ENCODE measurements around the gene SRGAP1. TPM values are rescaled to one million over a fixed set of nuclear protein-coding genes. Genes with fewer than 3 reads are reported as not detected.

Gene SRGAP1
- total and polyA plus RNA-seq, 9 of the 15 experiments (the other 6 are each of a cell fraction or from before 2014, with no cell fraction given), result 0.01 to 0.13 (median 0.04) TPM; not detected in 3

DNA sequence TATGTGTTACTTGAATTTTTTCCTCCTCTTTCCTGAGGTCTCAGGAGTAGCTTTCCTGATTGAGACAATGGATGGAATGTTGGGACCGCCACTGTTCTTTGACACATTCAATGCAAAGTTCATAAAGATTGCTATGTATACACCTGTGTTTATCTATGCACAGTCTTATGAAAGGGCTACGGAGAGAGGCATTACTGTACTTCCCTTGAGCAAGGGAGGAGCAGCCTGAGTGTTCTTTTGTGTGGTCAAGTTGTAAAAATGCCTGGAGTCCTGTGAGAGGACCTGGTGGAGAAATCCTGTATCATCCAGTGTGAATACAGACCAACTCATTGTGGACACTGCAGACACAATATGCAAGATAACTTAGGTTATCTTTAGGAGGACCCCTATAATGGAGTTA lies 1.2 kb downstream of the SRGAP1 start (continued):
- TF ChIP-seq SAFB2 (IDR thresholded peaks at IDR 0.05; ENCODE audit: borderline replicate concordance, low read depth, low read length, severe bottlenecking) (no peak), C11orf30 (IDR thresholded peaks at IDR 0.05; ENCODE audit: low read depth) (no peak)

- H3K36me3 ChIP-seq (ENCODE audit: control insufficient read depth, insufficient read depth, low read length), result no peaks in the 10 kb centered on the region
- no TSS peak for BruUV-seq (replicated peaks)
- H3K4me1 ChIP-seq (replicated peaks in 1 of 2; ENCODE audit: control insufficient read depth in 2 of 2, insufficient read depth in 2 of 2, low read length in 2 of 2), result peaks cover 6 to 18% of the 10 kb centered on the region in 2 experiments; a peak in 4 of 5 replicates
- H3K9me3 ChIP-seq (replicated peaks; ENCODE audit: control insufficient read depth, insufficient read depth, low read depth, low read length), result no peaks in the 10 kb centered on the region
- WGBS (ENCODE audit: insufficient coverage, low coverage, missing lambda C conversion rate), result 16% methylated on average over 6 of the region's 6 CpGs
- H3K9me1 ChIP-seq (ENCODE audit: control insufficient read depth, insufficient read depth, low read length), result no peaks in the 10 kb centered on the region
- H3K27ac ChIP-seq (ENCODE audit: extremely low read depth, low read depth, low read length), result no peak overlapping the region
- H3K79me2 ChIP-seq (ENCODE audit: control insufficient read depth, insufficient read depth, low read length), result no peaks in the 10 kb centered on the region
- no peak for ATAC-seq
- peaks cover 25% of the 10 kb centered on the region in 2 experiments; a peak in 4 of 5 replicates for H3K27me3 ChIP-seq (ENCODE audit: control insufficient read depth in 2 of 2, insufficient read depth in 2 of 2, low read length in 2 of 2)
- H4K20me1 ChIP-seq (replicated peaks; ENCODE audit: control insufficient read depth, insufficient read depth, low read length), result no peaks in the 10 kb centered on the region
- TF ChIP-seq TAF1 (IDR thresholded peaks at IDR 0.05; ENCODE audit: control insufficient read depth, extremely low read depth, insufficient read depth, low read length, severe bottlenecking) (no peak), ZNF212 (CRISPR knock-in tag; IDR thresholded peaks at IDR 0.05) (no peak), ZNF347 (CRISPR knock-in tag; IDR thresholded peaks at IDR 0.05; ENCODE audit: low read depth) (no peak), DMBX1 (CRISPR knock-in tag; IDR thresholded peaks at IDR 0.05; ENCODE audit: borderline replicate concordance) (no peak), SRF (CRISPR knock-in tag; IDR thresholded peaks at IDR 0.05) (no peak), CBX3 (IDR thresholded peaks at IDR 0.05; ENCODE audit: borderline replicate concordance in 1 of 2, low read length in 2 of 2) (no peak), ARNT (IDR thresholded peaks at IDR 0.05) (no peak), ZBTB7A (IDR thresholded peaks at IDR 0.05; ENCODE audit: borderline replicate concordance, control insufficient read depth, low read depth, low read length) (no peak), PHTF2 (CRISPR knock-in tag; IDR thresholded peaks at IDR 0.05) (no peak), KDM2B (CRISPR knock-in tag; IDR thresholded peaks at IDR 0.05) (no peak), TCFL5 (CRISPR knock-in tag; conservative IDR thresholded peaks at IDR 0.05) (no peak), ZBTB9 (CRISPR knock-in tag; IDR thresholded peaks at IDR 0.05) (no peak), LARP7 (IDR thresholded peaks at IDR 0.05) (no peak), RFX5 (IDR thresholded peaks at IDR 0.05; ENCODE audit: low read depth, low read length) (no peak)
- TF ChIP-seq, protein P1, sequence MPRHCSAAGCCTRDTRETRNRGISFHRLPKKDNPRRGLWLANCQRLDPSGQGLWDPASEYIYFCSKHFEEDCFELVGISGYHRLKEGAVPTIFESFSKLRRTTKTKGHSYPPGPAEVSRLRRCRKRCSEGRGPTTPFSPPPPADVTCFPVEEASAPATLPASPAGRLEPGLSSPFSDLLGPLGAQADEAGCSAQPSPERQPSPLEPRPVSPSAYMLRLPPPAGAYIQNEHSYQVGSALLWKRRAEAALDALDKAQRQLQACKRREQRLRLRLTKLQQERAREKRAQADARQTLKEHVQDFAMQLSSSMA (CRISPR knock-in tag; IDR thresholded peaks at IDR 0.05), result no peak
- H3K4me3 ChIP-seq, result no peak overlapping the region
- ChIA-PET CTCF (ENCODE audit: low intra/inter-chr PET ratio) (no interaction called here), POLR2A (no interaction called here)
- H2AFZ ChIP-seq (ENCODE audit: low read depth, low read length), result no peak overlapping the region
- in situ Hi-C loops (cut with MboI), result loop anchor here (25.0 kb wide), 1 partner anchor 541 kb away; the partner anchor contains the start of gene C12orf56
- H3K4me2 ChIP-seq (ENCODE audit: insufficient read depth, low read length), result no peak overlapping the region
- no peak for DNase-seq (ENCODE audit: extremely low read depth in 1 of 4, low spot score in 3 of 4)
- FAIRE-seq, result no peak
- no peak overlapping the region for H3K9ac ChIP-seq (ENCODE audit: insufficient read depth in 1 of 2, low read depth in 2 of 2, low read length in 2 of 2)
- intact Hi-C loops (cut with micrococcal nuclease), result loop anchor here (10.0 kb wide), 1 partner anchor 108 kb away; no protein-coding TSS in a partner anchor
Measured at GRCh38 chr12:63846238-63846967, 1.9 kb downstream of the SRGAP1 start.

All from K562 (cell line).